Tibial nerve (tissue), 3 donors: ENCODE measurements around the gene NT5C3B.

Experiments used
- CTCF ChIP-seq, 5 experiments: fragments of 200-600 bp in 3 of 5; fragments of 450-650 bp in 2 of 5; sonication (generic) in 3 of 5; IDR thresholded peaks; one replicate each; pipeline ENCODE4 v1.5.1; 2016 to 2019; ENCODE audit warnings: antibody characterized with exemption in 5 of 5, mild to moderate bottlenecking in 3 of 5, moderate library complexity in 2 of 5
- POLR2A ChIP-seq, 2 donors: fragments of 450-650 bp; IDR thresholded peaks; one replicate each; pipeline ENCODE4 v1.6.1; 2017; ENCODE audit warnings: antibody characterized with exemption in 2 of 2, mild to moderate bottlenecking in 2 of 2, moderate library complexity in 2 of 2

GRCh38 chr17:41784207-41784744 lies 51.8 kb downstream of the NT5C3B start:
- TF ChIP-seq CTCF (IDR thresholded peaks at IDR 0.05) = no peak
- no peak for TF ChIP-seq POLR2A (IDR thresholded peaks at IDR 0.05)
